K562 (cell line): ENCODE measurements around the gene DNAJB14. TPM values are rescaled to one million over a fixed set of nuclear protein-coding genes. Genes with fewer than 3 reads are reported as not detected.
A peak's percentile ranks its signal among the peaks of the same experiment; 100 is the strongest.

Source experiments
- BRD9 ChIP-seq: fragments of 450-650 bp; IDR thresholded peaks from 2 replicates; pipeline ENCODE4 v1.6.1; 2018; ENCODE audit warnings: low read depth; ENCODE audit not compliant: partially characterized antibody
- CHD2 ChIP-seq: IDR thresholded peaks from 2 replicates; pipeline ENCODE4 v1.6.1; 2011; ENCODE audit warnings: low read depth, low read length
- DDX20 ChIP-seq: fragments of 450-650 bp; IDR thresholded peaks from 2 replicates; pipeline ENCODE4 v1.6.1; 2016; ENCODE audit warnings: missing genetic modification characterization, low read depth, mild to moderate bottlenecking, missing compliant biosample characterization, moderate library complexity
- FOXK2 ChIP-seq, 2 experiments: fragments of 450-650 bp; IDR thresholded peaks in 1 of 2; conservative IDR thresholded peaks in 1 of 2; 2 replicates each; pipeline ENCODE4 v1.6.1; 2016; ENCODE audit warnings: low read depth in 2 of 2, mild to moderate bottlenecking in 1 of 2
- MAZ ChIP-seq, 2 experiments: fragments of 450-650 bp in 1 of 2; sonication (generic) in 1 of 2; formaldehyde crosslinking; IDR thresholded peaks in 1 of 2; conservative IDR thresholded peaks in 1 of 2; 2 replicates each; pipeline versions ENCODE4 v1.4.0 to v1.5.0; 2020; ENCODE audit warnings: mild to moderate bottlenecking in 1 of 2, missing genetic modification reagents in 1 of 2
- POLR2B ChIP-seq: fragments of 450-650 bp; IDR thresholded peaks from 2 replicates; pipeline ENCODE4 v1.6.1; 2018; ENCODE audit warnings: low read depth; ENCODE audit not compliant: partially characterized antibody
- SMARCB1 ChIP-seq: IDR thresholded peaks from 2 replicates; pipeline ENCODE4 v1.6.1; 2011; ENCODE audit warnings: improper control_type of control experiment, low read depth; ENCODE audit not compliant: insufficient read length
- SP1 ChIP-seq: sonication (generic); formaldehyde crosslinking; IDR thresholded peaks from 2 replicates; pipeline ENCODE4 v1.8.1; 2022; ENCODE audit warnings: mild to moderate bottlenecking, missing genetic modification reagents
- ZKSCAN1 ChIP-seq: fragments of 150-350 bp; IDR thresholded peaks from 2 replicates; pipeline ENCODE4 v1.6.1; 2016; ENCODE audit warnings: low read depth, low read length
- ZNF431 ChIP-seq: sonication (generic); formaldehyde crosslinking; IDR thresholded peaks from 2 replicates; pipeline ENCODE4 v1.8.0; 2022; ENCODE audit warnings: mild to moderate bottlenecking, missing genetic modification reagents
- polyA plus RNA-seq, 8 experiments: library from polyadenylated mRNA; depleted of rRNA in 4 of 8; stranded (reverse) in 5 of 8; unstranded in 3 of 8; fragments of >200 nt; fragmentation: Nextera tagmentation in 2 of 8; fragmentation: Illumina TruSeq in 1 of 8; extraction: Ambion mirVana in 2 of 8; extraction: Trizol in 1 of 8; gene quantifications; 2 replicates each; pipeline versions ENCODE4 v1.2.1 to v1.2.3, GENCODE V29; 2011 to 2014; ENCODE audit warnings: inconsistent platforms in 1 of 8, missing spikeins in 1 of 8
- total RNA-seq, 7 experiments: library from RNA; depleted of rRNA in 6 of 7; stranded (reverse); fragments of >200 nt in 6 of 7; fragmentation: Illumina TruSeq in 2 of 7; extraction: Trizol in 2 of 7; gene quantifications; 2 replicates each; pipeline versions ENCODE4 v1.2.1 to v1.2.3, GENCODE V29; 2011 to 2021; ENCODE audit warnings: low replicate concordance in 1 of 7
- TF ChIP-seq, protein P1 (sequence below): sonication (generic); formaldehyde crosslinking; IDR thresholded peaks from 2 replicates; pipeline ENCODE4 v1.5.0; 2020; ENCODE audit warnings: missing genetic modification reagents
- TF ChIP-seq, protein P2 (sequence below): fragments of 450-650 bp; formaldehyde crosslinking; IDR thresholded peaks from 2 replicates; pipeline ENCODE4 v1.4.0; 2020; ENCODE audit warnings: mild to moderate bottlenecking, moderate library complexity
- TF ChIP-seq, protein P3 (sequence below): fragments of 150-350 bp; IDR thresholded peaks from 2 replicates; pipeline ENCODE4 v1.6.1; 2014; ENCODE audit warnings: low read depth, mild to moderate bottlenecking, low read length, borderline replicate concordance
- TF ChIP-seq, protein P4 (sequence below): sonication (generic); formaldehyde crosslinking; IDR thresholded peaks from 2 replicates; pipeline ENCODE4 v1.8.0; 2023; ENCODE audit warnings: missing genetic modification reagents, mild to moderate bottlenecking, borderline replicate concordance

The DNAJB14 gene
- total and polyA plus RNA-seq, 9 of the 15 experiments (the other 6 are each of a cell fraction or from before 2014, with no cell fraction given): 5.5 to 28.0 (median 12.7) TPM

DNA sequence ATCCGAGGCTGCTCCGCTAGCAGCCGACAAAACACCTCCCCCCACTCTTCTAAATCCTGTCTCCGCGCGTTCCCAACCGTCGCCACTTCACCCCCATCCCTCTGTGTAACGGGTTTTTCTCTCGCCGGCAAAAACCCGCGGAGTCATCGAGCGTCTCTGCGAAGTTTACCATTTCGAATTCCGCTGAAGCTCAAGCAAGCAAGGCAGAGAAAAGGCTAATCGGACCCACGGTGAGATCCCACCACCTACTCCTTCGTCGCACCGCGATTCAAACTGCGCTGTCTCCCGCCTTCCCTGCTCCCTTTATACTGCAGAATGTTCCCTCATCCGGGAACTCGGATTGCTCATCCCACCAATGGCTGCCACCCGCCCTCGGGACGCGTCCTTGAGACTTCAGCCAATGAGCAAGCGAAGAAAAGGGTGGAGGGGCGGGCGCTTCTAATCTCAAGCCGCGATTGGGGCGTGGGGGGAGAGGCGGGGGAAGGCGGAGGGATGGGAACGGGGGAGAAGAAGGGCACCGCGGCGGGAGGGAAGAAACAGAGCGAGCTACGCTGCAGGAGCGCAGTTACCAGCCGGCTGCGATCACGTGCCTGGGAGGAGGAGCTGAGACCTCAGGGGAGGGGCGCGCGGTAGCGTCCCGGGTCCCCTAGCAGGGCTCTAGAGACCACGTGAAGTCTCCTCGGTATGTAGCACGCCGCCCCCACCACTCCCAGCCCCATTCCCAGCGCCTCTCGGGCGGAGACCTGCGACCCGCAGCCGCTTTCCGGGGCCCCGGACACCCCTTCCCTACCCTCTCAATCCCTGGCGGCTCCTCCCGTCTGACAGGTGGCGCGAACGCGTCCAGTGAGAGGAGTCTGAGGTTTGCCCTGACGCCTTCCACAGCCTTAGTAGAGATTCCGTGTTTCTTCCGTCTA is 3.8 kb upstream of the DNAJB14 start, which contains the start of gene H2AZ1 (continued):
- TF ChIP-seq, protein P1, sequence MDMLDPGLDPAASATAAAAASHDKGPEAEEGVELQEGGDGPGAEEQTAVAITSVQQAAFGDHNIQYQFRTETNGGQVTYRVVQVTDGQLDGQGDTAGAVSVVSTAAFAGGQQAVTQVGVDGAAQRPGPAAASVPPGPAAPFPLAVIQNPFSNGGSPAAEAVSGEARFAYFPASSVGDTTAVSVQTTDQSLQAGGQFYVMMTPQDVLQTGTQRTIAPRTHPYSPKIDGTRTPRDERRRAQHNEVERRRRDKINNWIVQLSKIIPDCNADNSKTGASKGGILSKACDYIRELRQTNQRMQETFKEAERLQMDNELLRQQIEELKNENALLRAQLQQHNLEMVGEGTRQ (CRISPR knock-in tag): peak; percentile 92
- 0 out of 4 replicates have a peak, but pooled peaks of 1 of the 2 experiments have one; percentile 26 for TF ChIP-seq FOXK2 (conservative IDR thresholded peaks at IDR 0.05 in 1 of 2, IDR thresholded peaks at IDR 0.05 in 1 of 2; ENCODE audit: low read depth in 2 of 2)
- TF ChIP-seq BRD9: no peak
- TF ChIP-seq ZKSCAN1: peak; percentile 67; the same call in 1 of the 2 replicates
- TF ChIP-seq, protein P2, sequence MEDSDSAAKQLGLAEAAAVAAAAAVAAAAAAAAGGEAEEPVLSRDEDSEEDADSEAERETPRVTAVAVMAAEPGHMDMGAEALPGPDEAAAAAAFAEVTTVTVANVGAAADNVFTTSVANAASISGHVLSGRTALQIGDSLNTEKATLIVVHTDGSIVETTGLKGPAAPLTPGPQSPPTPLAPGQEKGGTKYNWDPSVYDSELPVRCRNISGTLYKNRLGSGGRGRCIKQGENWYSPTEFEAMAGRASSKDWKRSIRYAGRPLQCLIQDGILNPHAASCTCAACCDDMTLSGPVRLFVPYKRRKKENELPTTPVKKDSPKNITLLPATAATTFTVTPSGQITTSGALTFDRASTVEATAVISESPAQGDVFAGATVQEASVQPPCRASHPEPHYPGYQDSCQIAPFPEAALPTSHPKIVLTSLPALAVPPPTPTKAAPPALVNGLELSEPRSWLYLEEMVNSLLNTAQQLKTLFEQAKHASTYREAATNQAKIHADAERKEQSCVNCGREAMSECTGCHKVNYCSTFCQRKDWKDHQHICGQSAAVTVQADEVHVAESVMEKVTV: no peak
- TF ChIP-seq, protein P3, sequence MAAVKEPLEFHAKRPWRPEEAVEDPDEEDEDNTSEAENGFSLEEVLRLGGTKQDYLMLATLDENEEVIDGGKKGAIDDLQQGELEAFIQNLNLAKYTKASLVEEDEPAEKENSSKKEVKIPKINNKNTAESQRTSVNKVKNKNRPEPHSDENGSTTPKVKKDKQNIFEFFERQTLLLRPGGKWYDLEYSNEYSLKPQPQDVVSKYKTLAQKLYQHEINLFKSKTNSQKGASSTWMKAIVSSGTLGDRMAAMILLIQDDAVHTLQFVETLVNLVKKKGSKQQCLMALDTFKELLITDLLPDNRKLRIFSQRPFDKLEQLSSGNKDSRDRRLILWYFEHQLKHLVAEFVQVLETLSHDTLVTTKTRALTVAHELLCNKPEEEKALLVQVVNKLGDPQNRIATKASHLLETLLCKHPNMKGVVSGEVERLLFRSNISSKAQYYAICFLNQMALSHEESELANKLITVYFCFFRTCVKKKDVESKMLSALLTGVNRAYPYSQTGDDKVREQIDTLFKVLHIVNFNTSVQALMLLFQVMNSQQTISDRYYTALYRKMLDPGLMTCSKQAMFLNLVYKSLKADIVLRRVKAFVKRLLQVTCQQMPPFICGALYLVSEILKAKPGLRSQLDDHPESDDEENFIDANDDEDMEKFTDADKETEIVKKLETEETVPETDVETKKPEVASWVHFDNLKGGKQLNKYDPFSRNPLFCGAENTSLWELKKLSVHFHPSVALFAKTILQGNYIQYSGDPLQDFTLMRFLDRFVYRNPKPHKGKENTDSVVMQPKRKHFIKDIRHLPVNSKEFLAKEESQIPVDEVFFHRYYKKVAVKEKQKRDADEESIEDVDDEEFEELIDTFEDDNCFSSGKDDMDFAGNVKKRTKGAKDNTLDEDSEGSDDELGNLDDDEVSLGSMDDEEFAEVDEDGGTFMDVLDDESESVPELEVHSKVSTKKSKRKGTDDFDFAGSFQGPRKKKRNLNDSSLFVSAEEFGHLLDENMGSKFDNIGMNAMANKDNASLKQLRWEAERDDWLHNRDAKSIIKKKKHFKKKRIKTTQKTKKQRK: no peak
- peak; percentile 36; the same call in 1 of the 2 replicates for TF ChIP-seq CHD2
- TF ChIP-seq MAZ (CRISPR knock-in tag; conservative IDR thresholded peaks at IDR 0.05 in 1 of 2, IDR thresholded peaks at IDR 0.05 in 1 of 2): peak; percentile 70 to 72
- TF ChIP-seq SMARCB1: no peak
- peak; percentile 66 for TF ChIP-seq ZNF431 (CRISPR knock-in tag)
- TF ChIP-seq SP1 (CRISPR knock-in tag): peak; percentile 83
- TF ChIP-seq, protein P4, sequence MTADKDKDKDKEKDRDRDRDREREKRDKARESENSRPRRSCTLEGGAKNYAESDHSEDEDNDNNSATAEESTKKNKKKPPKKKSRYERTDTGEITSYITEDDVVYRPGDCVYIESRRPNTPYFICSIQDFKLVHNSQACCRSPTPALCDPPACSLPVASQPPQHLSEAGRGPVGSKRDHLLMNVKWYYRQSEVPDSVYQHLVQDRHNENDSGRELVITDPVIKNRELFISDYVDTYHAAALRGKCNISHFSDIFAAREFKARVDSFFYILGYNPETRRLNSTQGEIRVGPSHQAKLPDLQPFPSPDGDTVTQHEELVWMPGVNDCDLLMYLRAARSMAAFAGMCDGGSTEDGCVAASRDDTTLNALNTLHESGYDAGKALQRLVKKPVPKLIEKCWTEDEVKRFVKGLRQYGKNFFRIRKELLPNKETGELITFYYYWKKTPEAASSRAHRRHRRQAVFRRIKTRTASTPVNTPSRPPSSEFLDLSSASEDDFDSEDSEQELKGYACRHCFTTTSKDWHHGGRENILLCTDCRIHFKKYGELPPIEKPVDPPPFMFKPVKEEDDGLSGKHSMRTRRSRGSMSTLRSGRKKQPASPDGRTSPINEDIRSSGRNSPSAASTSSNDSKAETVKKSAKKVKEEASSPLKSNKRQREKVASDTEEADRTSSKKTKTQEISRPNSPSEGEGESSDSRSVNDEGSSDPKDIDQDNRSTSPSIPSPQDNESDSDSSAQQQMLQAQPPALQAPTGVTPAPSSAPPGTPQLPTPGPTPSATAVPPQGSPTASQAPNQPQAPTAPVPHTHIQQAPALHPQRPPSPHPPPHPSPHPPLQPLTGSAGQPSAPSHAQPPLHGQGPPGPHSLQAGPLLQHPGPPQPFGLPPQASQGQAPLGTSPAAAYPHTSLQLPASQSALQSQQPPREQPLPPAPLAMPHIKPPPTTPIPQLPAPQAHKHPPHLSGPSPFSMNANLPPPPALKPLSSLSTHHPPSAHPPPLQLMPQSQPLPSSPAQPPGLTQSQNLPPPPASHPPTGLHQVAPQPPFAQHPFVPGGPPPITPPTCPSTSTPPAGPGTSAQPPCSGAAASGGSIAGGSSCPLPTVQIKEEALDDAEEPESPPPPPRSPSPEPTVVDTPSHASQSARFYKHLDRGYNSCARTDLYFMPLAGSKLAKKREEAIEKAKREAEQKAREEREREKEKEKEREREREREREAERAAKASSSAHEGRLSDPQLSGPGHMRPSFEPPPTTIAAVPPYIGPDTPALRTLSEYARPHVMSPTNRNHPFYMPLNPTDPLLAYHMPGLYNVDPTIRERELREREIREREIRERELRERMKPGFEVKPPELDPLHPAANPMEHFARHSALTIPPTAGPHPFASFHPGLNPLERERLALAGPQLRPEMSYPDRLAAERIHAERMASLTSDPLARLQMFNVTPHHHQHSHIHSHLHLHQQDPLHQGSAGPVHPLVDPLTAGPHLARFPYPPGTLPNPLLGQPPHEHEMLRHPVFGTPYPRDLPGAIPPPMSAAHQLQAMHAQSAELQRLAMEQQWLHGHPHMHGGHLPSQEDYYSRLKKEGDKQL (CRISPR knock-in tag): 0 out of 2 replicates have a peak, but pooled peaks have one; percentile 59
- TF ChIP-seq DDX20: no peak
- TF ChIP-seq POLR2B: peak; percentile 99
